ENCODE results near the gene ATL3. TPM values are rescaled to one million over a fixed set of nuclear protein-coding genes. Genes with fewer than 3 reads are reported as not detected.

ATL3 gene
- total and polyA plus RNA-seq, 2 of the 4 experiments (the other 2 are of a cell fraction): 19.9 to 131 TPM

DNA sequence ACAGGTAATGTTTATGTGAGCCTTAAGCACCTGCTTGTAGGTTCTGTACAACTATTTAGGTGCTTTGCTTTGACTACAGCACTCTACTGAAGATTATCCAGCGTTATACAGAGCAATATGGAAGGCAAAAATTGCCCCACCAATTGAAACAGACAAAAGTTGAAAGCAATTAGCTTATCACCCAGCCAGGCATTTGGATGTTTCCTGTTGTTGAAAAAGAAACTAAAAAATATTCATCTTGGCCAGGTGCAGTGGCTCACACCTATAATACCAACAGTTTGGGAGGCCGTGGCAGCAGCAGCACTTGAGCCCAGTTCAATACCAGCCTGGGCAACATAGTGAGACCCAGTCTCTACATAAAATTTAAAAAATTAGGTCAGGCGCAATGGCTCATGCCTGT is 18.5 kb downstream of the ATL3 start:
- Histone ChIP-seq H3K23ac (ENCODE audit: low read depth, low read length) (no peak overlapping the region), H3K27me3 (ENCODE audit: control insufficient read depth, insufficient read depth, low read length) (no peaks in the 10 kb centered on the region), H3K4ac (ENCODE audit: low read depth, low read length) (no peak overlapping the region), H2AFZ (replicated peaks; ENCODE audit: low read length, poor library complexity) (no peak overlapping the region), H4K20me1 (ENCODE audit: insufficient read depth, low read length) (peaks cover 4% of the 10 kb centered on the region; the same call in 1 of the 2 replicates), H3K4me3 (ENCODE audit: insufficient read depth, low read depth, low read length) (no peak overlapping the region), H3K36me3 (ENCODE audit: control insufficient read depth, insufficient read depth, low read length) (peaks cover 30% of the 10 kb centered on the region), H4K5ac (ENCODE audit: low read depth, low read length) (no peak overlapping the region), H2BK120ac (ENCODE audit: low read depth, low read length) (no peak overlapping the region), H2AK5ac (ENCODE audit: low read depth, low read length) (no peak overlapping the region), H3K18ac (ENCODE audit: low read depth, low read length) (no peak overlapping the region), H3K9ac (ENCODE audit: low read depth, low read length) (no peak overlapping the region), H3K9me3 (ENCODE audit: control insufficient read depth, insufficient read depth, low read length) (no peaks in the 10 kb centered on the region), H3K56ac (ENCODE audit: extremely low read depth, insufficient read depth, low read length) (no peak overlapping the region), H3K14ac (replicated peaks; ENCODE audit: low read depth, low read length) (no peak overlapping the region), H3K9me1 (ENCODE audit: insufficient read depth, low read length) (peaks cover 3% of the 10 kb centered on the region; the same call in 1 of the 2 replicates), H3K4me1 (ENCODE audit: control insufficient read depth, insufficient read depth, low read length) (no peaks in the 10 kb centered on the region), H4K8ac (ENCODE audit: low read depth in 2 of 2, low read length in 2 of 2) (no peak overlapping the region), H3K27ac (ENCODE audit: insufficient read depth, low read length) (no peak overlapping the region), H3K4me2 (ENCODE audit: low read depth, low read length) (no peak overlapping the region), H3K79me1 (ENCODE audit: low read depth in 1 of 2, low read length in 2 of 2) (peaks cover 24 to 31% of the 10 kb centered on the region in 2 experiments), H2BK5ac (ENCODE audit: low read depth, low read length, poor library complexity, severe bottlenecking) (no peak overlapping the region), H2AK9ac (replicated peaks; ENCODE audit: low read depth, low read length, poor library complexity) (no peak overlapping the region), H2BK15ac (ENCODE audit: low read depth, low read length) (no peak overlapping the region), H2BK20ac (ENCODE audit: low read depth, low read length) (no peak overlapping the region), H4K91ac (ENCODE audit: insufficient read depth, low read depth, low read length) (no peak overlapping the region)
- CTCF ChIA-PET: no interaction called here
- ATAC-seq (ENCODE audit: low read depth): no peak
- POLR2A ChIA-PET (ENCODE audit: unreplicated experiment): no interaction called here
- DNase-seq: no peak
- in situ Hi-C loops (cut with MboI; ENCODE audit: low sequenced_read_pairs): loop anchor here (25.0 kb wide), 1 partner anchor 765 kb away; the partner anchor contains the start of gene SLC3A2
- dilution Hi-C loops (cut with HindIII; ENCODE audit: low sequenced_read_pairs, unreplicated experiment): no loop called here
- no TSS peak for BruUV-seq (replicated peaks)
- TF ChIP-seq MAFK (IDR thresholded peaks at IDR 0.05; ENCODE audit: low read depth, low read length) (no peak), NFE2L2 (IDR thresholded peaks at IDR 0.05; ENCODE audit: low read depth, low read length) (no peak), POLR2A (IDR thresholded peaks at IDR 0.05; ENCODE audit: low read depth, low read length) (no peak), MAZ (IDR thresholded peaks at IDR 0.05; ENCODE audit: borderline replicate concordance, low read depth, low read length) (no peak), SMC3 (IDR thresholded peaks at IDR 0.05; ENCODE audit: low read depth, low read length) (no peak), FOS (IDR thresholded peaks at IDR 0.05; ENCODE audit: low read depth, low read length) (no peak), MXI1 (IDR thresholded peaks at IDR 0.05; ENCODE audit: borderline replicate concordance, low read depth, low read length) (no peak), BHLHE40 (IDR thresholded peaks at IDR 0.05; ENCODE audit: low read depth, low read length) (no peak), CHD1 (IDR thresholded peaks at IDR 0.05; ENCODE audit: low read depth, low read length) (no peak), RFX5 (IDR thresholded peaks at IDR 0.05; ENCODE audit: low read depth, low read length) (no peak), RAD21 (IDR thresholded peaks at IDR 0.05; ENCODE audit: low read length) (no peak), RCOR1 (IDR thresholded peaks at IDR 0.05; ENCODE audit: insufficient replicate concordance, low read length) (no peak), CEBPB (IDR thresholded peaks at IDR 0.05; ENCODE audit: low read depth, low read length) (no peak)
- TF ChIP-seq, protein P1, sequence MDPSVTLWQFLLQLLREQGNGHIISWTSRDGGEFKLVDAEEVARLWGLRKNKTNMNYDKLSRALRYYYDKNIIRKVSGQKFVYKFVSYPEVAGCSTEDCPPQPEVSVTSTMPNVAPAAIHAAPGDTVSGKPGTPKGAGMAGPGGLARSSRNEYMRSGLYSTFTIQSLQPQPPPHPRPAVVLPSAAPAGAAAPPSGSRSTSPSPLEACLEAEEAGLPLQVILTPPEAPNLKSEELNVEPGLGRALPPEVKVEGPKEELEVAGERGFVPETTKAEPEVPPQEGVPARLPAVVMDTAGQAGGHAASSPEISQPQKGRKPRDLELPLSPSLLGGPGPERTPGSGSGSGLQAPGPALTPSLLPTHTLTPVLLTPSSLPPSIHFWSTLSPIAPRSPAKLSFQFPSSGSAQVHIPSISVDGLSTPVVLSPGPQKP (IDR thresholded peaks at IDR 0.05; ENCODE audit: borderline replicate concordance, low read depth, low read length): no peak
- TF ChIP-seq, protein P2, sequence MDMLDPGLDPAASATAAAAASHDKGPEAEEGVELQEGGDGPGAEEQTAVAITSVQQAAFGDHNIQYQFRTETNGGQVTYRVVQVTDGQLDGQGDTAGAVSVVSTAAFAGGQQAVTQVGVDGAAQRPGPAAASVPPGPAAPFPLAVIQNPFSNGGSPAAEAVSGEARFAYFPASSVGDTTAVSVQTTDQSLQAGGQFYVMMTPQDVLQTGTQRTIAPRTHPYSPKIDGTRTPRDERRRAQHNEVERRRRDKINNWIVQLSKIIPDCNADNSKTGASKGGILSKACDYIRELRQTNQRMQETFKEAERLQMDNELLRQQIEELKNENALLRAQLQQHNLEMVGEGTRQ (IDR thresholded peaks at IDR 0.05; ENCODE audit: low read depth, low read length): no peak
- TF ChIP-seq, protein P3, sequence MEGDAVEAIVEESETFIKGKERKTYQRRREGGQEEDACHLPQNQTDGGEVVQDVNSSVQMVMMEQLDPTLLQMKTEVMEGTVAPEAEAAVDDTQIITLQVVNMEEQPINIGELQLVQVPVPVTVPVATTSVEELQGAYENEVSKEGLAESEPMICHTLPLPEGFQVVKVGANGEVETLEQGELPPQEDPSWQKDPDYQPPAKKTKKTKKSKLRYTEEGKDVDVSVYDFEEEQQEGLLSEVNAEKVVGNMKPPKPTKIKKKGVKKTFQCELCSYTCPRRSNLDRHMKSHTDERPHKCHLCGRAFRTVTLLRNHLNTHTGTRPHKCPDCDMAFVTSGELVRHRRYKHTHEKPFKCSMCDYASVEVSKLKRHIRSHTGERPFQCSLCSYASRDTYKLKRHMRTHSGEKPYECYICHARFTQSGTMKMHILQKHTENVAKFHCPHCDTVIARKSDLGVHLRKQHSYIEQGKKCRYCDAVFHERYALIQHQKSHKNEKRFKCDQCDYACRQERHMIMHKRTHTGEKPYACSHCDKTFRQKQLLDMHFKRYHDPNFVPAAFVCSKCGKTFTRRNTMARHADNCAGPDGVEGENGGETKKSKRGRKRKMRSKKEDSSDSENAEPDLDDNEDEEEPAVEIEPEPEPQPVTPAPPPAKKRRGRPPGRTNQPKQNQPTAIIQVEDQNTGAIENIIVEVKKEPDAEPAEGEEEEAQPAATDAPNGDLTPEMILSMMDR (conservative IDR thresholded peaks at IDR 0.05; ENCODE audit: low read depth, low read length): no peak
- WGBS, 2 experiments (ENCODE audit: extremely low coverage in 2 of 2, insufficient read length in 1 of 2): 83% methylated on average over 1 of the region's 3 CpGs; no CpG with 5 or more reads in 1 of the 2 experiments
- intact Hi-C loops (cut with micrococcal nuclease): no loop called here
